K562 (cell line): ENCODE results near the gene CDYL. TPM values are rescaled to one million over a fixed set of nuclear protein-coding genes. Genes with fewer than 3 reads are reported as not detected.

Source experiments
- ATAC-seq: fragments of 200-7000 bp; cut with Tn5 transposase; 3 replicates; pipeline ENCODE4 v1.9.1; 2020; ENCODE audit warnings: moderate library complexity
- BruUV-seq: library from RNA; stranded (reverse); fragments of 400-500 nt; replicated peaks from 2 replicates; lab custom pipeline; 2021; lab: Mats Ljungman, UMichigan
- CTCF ChIA-PET: fragments of 300-600 bp; formaldehyde crosslinking; extraction: SDS; loops from one replicate; lab custom pipeline; 2021; ENCODE audit warnings: low intra/inter-chr PET ratio; lab: Yijun Ruan, JAX
- POLR2A ChIA-PET: fragments of 300-600, 350-650 bp; sonication (Branson Sonifier 250); formaldehyde crosslinking; extraction: SDS; loops from one replicate; lab custom pipeline; 2021; ENCODE audit warnings: antibody characterized with exemption, inconsistent platforms; lab: Yijun Ruan, JAX
- DNase-seq, 4 experiments: peaks; one replicate each; pipeline versions ENCODE4 v3.0.0 to v3.0.0-alpha.2; 2011 to 2018; ENCODE audit warnings: low spot score in 3 of 4, mixed read lengths in 3 of 4; ENCODE audit errors: extremely low read depth in 1 of 4
- FAIRE-seq: peaks from 2 replicates; lab custom pipeline; 2011; peaks lifted over from hg19 to GRCh38; lab: Jason Lieb, UNC
- H2AFZ ChIP-seq: 2 replicates; pipeline ENCODE4 v1.6.0; 2011; ENCODE audit warnings: low read depth, low read length, control low read depth, inconsistent platforms
- H3K27ac ChIP-seq: fragments of 200-600 bp; 3 replicates; pipeline ENCODE4 v1.8.0; 2011; ENCODE audit warnings: low read depth, mild to moderate bottlenecking, control low read depth, inconsistent platforms, low read length, moderate library complexity, mixed read lengths; ENCODE audit errors: extremely low read depth
- H3K27me3 ChIP-seq, 2 experiments: fragments of 300-600 bp in 1 of 2; 2 replicates in 1 of 2; 3 replicates in 1 of 2; pipeline versions ENCODE4 v1.6.0 to v1.8.0; 2011; ENCODE audit warnings: inconsistent platforms in 2 of 2, low read length in 2 of 2, mild to moderate bottlenecking in 1 of 2, mixed read lengths in 1 of 2, moderate library complexity in 1 of 2; ENCODE audit not compliant: control insufficient read depth in 2 of 2, insufficient read depth in 2 of 2
- H3K36me3 ChIP-seq: fragments of 300-600 bp; 3 replicates; pipeline ENCODE4 v1.8.0; 2011; ENCODE audit warnings: mild to moderate bottlenecking, low read length, inconsistent platforms; ENCODE audit not compliant: control insufficient read depth, insufficient read depth
- H3K4me1 ChIP-seq, 2 experiments: fragments of 200-600 bp in 1 of 2; replicated peaks in 1 of 2; 2 replicates in 1 of 2; 3 replicates in 1 of 2; pipeline versions ENCODE4 v1.5.1 to v1.8.0; 2011; ENCODE audit warnings: inconsistent platforms in 2 of 2, low read length in 2 of 2, mild to moderate bottlenecking in 1 of 2, mixed read lengths in 1 of 2, moderate library complexity in 1 of 2; ENCODE audit not compliant: control insufficient read depth in 2 of 2, insufficient read depth in 2 of 2
- H3K4me2 ChIP-seq: 2 replicates; pipeline ENCODE4 v1.6.1; 2011; ENCODE audit warnings: low read length, control low read depth, inconsistent platforms, mixed read lengths; ENCODE audit not compliant: insufficient read depth
- H3K4me3 ChIP-seq: fragments of 200-600 bp; sonication (generic), shearing (Covaris generic); 2 replicates; pipeline ENCODE4 v1.5.1; 2016; ENCODE audit warnings: control low read depth, inconsistent platforms
- H3K79me2 ChIP-seq: fragments of 200-600 bp; 3 replicates; pipeline ENCODE4 v1.8.0; 2011; ENCODE audit warnings: low read length, inconsistent platforms; ENCODE audit not compliant: control insufficient read depth, insufficient read depth
- H3K9ac ChIP-seq, 2 experiments: 2 replicates each; pipeline versions ENCODE4 v1.6.0 to v1.6.1; 2011; ENCODE audit warnings: low read depth in 2 of 2, low read length in 2 of 2, control low read depth in 1 of 2, inconsistent platforms in 1 of 2, mild to moderate bottlenecking in 1 of 2, mixed read lengths in 1 of 2; ENCODE audit not compliant: insufficient read depth in 1 of 2
- H3K9me1 ChIP-seq: one replicate; pipeline ENCODE4 v1.6.0; 2011; ENCODE audit warnings: inconsistent platforms, mild to moderate bottlenecking, low read length, moderate library complexity; ENCODE audit not compliant: control insufficient read depth, insufficient read depth
- H3K9me3 ChIP-seq: replicated peaks from 2 replicates; pipeline ENCODE4 v1.5.1; 2011; ENCODE audit warnings: low read depth, low read length, inconsistent platforms; ENCODE audit not compliant: control insufficient read depth, insufficient read depth
- H4K20me1 ChIP-seq: replicated peaks from 2 replicates; pipeline ENCODE4 v1.6.1; 2011; ENCODE audit warnings: low read length, inconsistent platforms, mixed read lengths; ENCODE audit not compliant: control insufficient read depth, insufficient read depth
- E2F3 ChIP-seq: fragments of 250-450 bp; sonication (Bioruptor Pico); IDR thresholded peaks from 2 replicates; pipeline ENCODE4 v1.4.0; 2020; ENCODE audit warnings: mild to moderate bottlenecking
- MTA1 ChIP-seq: fragments of 450-650 bp; IDR thresholded peaks from 2 replicates; pipeline ENCODE4 v1.6.1; 2017; ENCODE audit warnings: borderline replicate concordance
- NCOA1 ChIP-seq: fragments of 450-650 bp; IDR thresholded peaks from 2 replicates; pipeline ENCODE4 v1.6.1; 2016; ENCODE audit warnings: low read depth
- PHF20 ChIP-seq: fragments of 450-650 bp; IDR thresholded peaks from 2 replicates; pipeline ENCODE4 v1.6.1; 2018; ENCODE audit not compliant: partially characterized antibody
- SMAD1 ChIP-seq: fragments of 150-350 bp; IDR thresholded peaks from 2 replicates; pipeline ENCODE4 v1.6.1; 2014; ENCODE audit warnings: low read length, low read depth; ENCODE audit not compliant: partially characterized antibody
- SMAD3 ChIP-seq: fragments of 450-650 bp; formaldehyde crosslinking; conservative IDR thresholded peaks from 2 replicates; pipeline ENCODE4 v1.4.0; 2020; ENCODE audit warnings: mild to moderate bottlenecking
- SNIP1 ChIP-seq: fragments of 450-650 bp; IDR thresholded peaks from 2 replicates; pipeline ENCODE4 v1.7.1; 2017; ENCODE audit warnings: low read depth, mild to moderate bottlenecking
- XRCC4 ChIP-seq: IDR thresholded peaks from one replicate; pipeline ENCODE4 v1.6.1; 2011; ENCODE audit not compliant: insufficient read depth, insufficient read length; ENCODE audit errors: extremely low read depth
- ZFP91 ChIP-seq: sonication (generic); formaldehyde crosslinking; IDR thresholded peaks from 2 replicates; pipeline ENCODE4 v1.8.0; 2022; ENCODE audit warnings: mild to moderate bottlenecking, missing genetic modification reagents
- ZNF57 ChIP-seq: fragments of 450-650 bp; formaldehyde crosslinking; IDR thresholded peaks from 2 replicates; pipeline ENCODE4 v1.4.0; 2020; ENCODE audit warnings: mild to moderate bottlenecking, moderate library complexity
- WGBS: fragments of 100-300 bp; shearing (Covaris generic); methylation state at CpG from one replicate; pipeline ENCODE4 v1.1.6; 2016; ENCODE audit warnings: low coverage, mixed read lengths; ENCODE audit not compliant: insufficient coverage; ENCODE audit errors: missing lambda C conversion rate; 5-methylcytosine and 5-hydroxymethylcytosine counted together
- in situ Hi-C: fragments of 300-500 bp; cut with MboI; formaldehyde crosslinking; loops from 4 replicates; pipeline ENCODE4 v1.15.0; 2018; ENCODE audit warnings: inconsistent platforms, mixed read lengths
- intact Hi-C: fragments of 100-400 bp; cut with micrococcal nuclease; formaldehyde crosslinking; loops from 2 replicates; pipeline ENCODE4 v1.14.2; 2022
- polyA plus RNA-seq, 8 experiments: library from polyadenylated mRNA; depleted of rRNA in 4 of 8; stranded (reverse) in 5 of 8; unstranded in 3 of 8; fragments of >200 nt; fragmentation: Nextera tagmentation in 2 of 8; fragmentation: Illumina TruSeq in 1 of 8; extraction: Ambion mirVana in 2 of 8; extraction: Trizol in 1 of 8; gene quantifications; 2 replicates each; pipeline versions ENCODE4 v1.2.1 to v1.2.3, GENCODE V29; 2011 to 2014; ENCODE audit warnings: inconsistent platforms in 1 of 8, missing spikeins in 1 of 8
- total RNA-seq, 7 experiments: library from RNA; depleted of rRNA in 6 of 7; stranded (reverse); fragments of >200 nt in 6 of 7; fragmentation: Illumina TruSeq in 2 of 7; extraction: Trizol in 2 of 7; gene quantifications; 2 replicates each; pipeline versions ENCODE4 v1.2.1 to v1.2.3, GENCODE V29; 2011 to 2021; ENCODE audit warnings: low replicate concordance in 1 of 7
- TF ChIP-seq, protein P1 (sequence below): fragments of 250-450 bp; sonication (Bioruptor Pico); IDR thresholded peaks from 2 replicates; pipeline ENCODE4 v1.4.0; 2020

Gene CDYL
- total and polyA plus RNA-seq, 9 of the 15 experiments (the other 6 are each of a cell fraction or from before 2014, with no cell fraction given) = 8.1 to 45.8 (median 40.8) TPM

GRCh38 chr6:4819706-4820283 is 43.6 kb downstream of the CDYL start:
- TF ChIP-seq NCOA1 = no peak
- Histone ChIP-seq H3K27ac (no peak overlapping the region), H3K4me2 (no peak overlapping the region), H3K79me2 (peaks cover 89% of the 10 kb centered on the region), H3K4me3 (no peak overlapping the region), H2AFZ (no peak overlapping the region), H3K9ac (no peak overlapping the region), H3K36me3 (no peaks in the 10 kb centered on the region), H4K20me1 (peaks cover 18% of the 10 kb centered on the region), H3K9me3 (no peaks in the 10 kb centered on the region), H3K4me1 (peaks cover 0 to 5% of the 10 kb centered on the region in 2 experiments; a peak in 1 of 5 replicates), H3K9me1 (peaks cover 2% of the 10 kb centered on the region), H3K27me3 (no peaks in the 10 kb centered on the region)
- in situ Hi-C loops (no loop called here), intact Hi-C loops (no loop called here)
- DNase-seq = no peak
- 14% methylated on average over 1 of the region's 1 CpG for WGBS
- POLR2A ChIA-PET = interaction anchor here (0.7 to 1.7 kb wide), 2 partner anchors 42 to 325 kb away, joined by 3 read pairs; no protein-coding TSS in a partner anchor
- CTCF ChIA-PET = no interaction called here
- no peak for FAIRE-seq
- ATAC-seq = no peak; the same call in 2 of the 3 replicates
- no TSS peak for BruUV-seq

GRCh38 chr6:4820704-4821276 is 44.6 kb downstream of the CDYL start:
- Histone ChIP-seq H2AFZ (no peak overlapping the region), H3K9me1 (peaks cover 2% of the 10 kb centered on the region), H3K4me3 (no peak overlapping the region), H3K9me3 (no peaks in the 10 kb centered on the region; the same call in 1 of the 2 replicates), H3K9ac (no peak overlapping the region), H3K79me2 (peaks cover 88% of the 10 kb centered on the region), H3K4me2 (no peak overlapping the region), H3K36me3 (no peaks in the 10 kb centered on the region), H3K27ac (no peak overlapping the region), H3K27me3 (no peaks in the 10 kb centered on the region), H4K20me1 (peaks cover 18% of the 10 kb centered on the region), H3K4me1 (peaks cover 0 to 5% of the 10 kb centered on the region in 2 experiments; a peak in 1 of 5 replicates)
- in situ Hi-C loops (no loop called here), intact Hi-C loops (no loop called here)
- no TSS peak for BruUV-seq
- 81% methylated on average over 5 of the region's 5 CpGs for WGBS
- FAIRE-seq = no peak
- ChIA-PET POLR2A (interaction anchor here (1.1 to 1.7 kb wide), 2 partner anchors 10 to 41 kb away, joined by 3 read pairs; no protein-coding TSS in a partner anchor), CTCF (no interaction called here)
- DNase-seq = no peak
- no peak for ATAC-seq
- TF ChIP-seq E2F3 (no peak), PHF20 (no peak), XRCC4 (no peak), SNIP1 (no peak), MTA1 (no peak), SMAD3 (CRISPR knock-in tag) (no peak), ZNF57 (CRISPR knock-in tag) (no peak), SMAD1 (no peak), ZFP91 (no peak)
- TF ChIP-seq, protein P1, sequence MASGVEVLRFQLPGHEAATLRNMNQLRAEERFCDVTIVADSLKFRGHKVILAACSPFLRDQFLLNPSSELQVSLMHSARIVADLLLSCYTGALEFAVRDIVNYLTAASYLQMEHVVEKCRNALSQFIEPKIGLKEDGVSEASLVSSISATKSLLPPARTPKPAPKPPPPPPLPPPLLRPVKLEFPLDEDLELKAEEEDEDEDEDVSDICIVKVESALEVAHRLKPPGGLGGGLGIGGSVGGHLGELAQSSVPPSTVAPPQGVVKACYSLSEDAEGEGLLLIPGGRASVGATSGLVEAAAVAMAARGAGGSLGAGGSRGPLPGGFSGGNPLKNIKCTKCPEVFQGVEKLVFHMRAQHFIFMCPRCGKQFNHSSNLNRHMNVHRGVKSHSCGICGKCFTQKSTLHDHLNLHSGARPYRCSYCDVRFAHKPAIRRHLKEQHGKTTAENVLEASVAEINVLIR (CRISPR knock-in tag) = no peak
